ENCODE measurements around the gene MYOZ3.

The MYOZ3 gene, protein sequence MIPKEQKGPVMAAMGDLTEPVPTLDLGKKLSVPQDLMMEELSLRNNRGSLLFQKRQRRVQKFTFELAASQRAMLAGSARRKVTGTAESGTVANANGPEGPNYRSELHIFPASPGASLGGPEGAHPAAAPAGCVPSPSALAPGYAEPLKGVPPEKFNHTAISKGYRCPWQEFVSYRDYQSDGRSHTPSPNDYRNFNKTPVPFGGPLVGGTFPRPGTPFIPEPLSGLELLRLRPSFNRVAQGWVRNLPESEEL

DNA sequence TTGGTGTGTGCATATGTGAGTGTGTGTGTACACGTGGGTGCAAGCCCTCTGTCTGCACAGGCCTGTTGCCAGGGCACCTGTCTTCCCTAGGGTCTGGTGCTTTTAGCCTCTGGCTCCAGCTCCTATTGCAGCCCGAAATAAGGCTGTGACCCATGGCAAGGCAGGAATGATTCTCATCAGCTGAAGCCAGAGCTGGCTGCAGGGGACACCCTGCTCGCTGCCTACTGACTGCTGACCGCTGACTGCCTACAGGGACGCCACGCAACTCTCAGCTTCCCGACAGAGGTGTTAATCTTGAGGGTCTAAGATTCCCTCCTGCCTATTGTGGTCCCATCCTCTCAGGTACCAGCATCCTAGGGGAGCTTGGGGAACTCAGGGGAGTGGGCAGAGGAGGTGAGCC is at the start of gene MYOZ3:
MYOZ3 (plus strand) TSS at position 166 of the 400 bp plus-strand sequence. CDS start 1,691 bp downstream, outside the sequence.
- DNase-seq (ENCODE audit: low read depth in 2 of 2): no peak

DNA sequence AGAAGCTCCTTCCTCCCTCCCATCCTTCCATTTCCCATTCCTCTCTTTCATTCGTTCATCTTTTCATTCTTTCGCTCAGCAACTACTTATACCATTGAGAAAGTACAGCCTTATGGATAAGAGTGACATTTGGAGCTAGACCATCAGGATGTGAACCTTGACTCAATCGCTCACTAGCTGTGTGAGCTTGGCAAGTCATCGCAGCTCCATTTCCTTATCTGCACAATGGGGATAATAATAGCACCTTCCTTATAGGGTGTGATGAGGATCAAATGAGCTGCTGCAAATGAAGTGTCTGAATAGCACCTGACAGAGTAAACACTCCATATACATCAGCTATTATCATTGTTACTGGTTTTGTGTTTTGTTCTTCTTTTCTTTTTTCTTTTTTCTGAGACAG is 48.6 kb upstream of the MYOZ3 start:
- DNase-seq (ENCODE audit: low read depth in 2 of 2): no peak

DNA sequence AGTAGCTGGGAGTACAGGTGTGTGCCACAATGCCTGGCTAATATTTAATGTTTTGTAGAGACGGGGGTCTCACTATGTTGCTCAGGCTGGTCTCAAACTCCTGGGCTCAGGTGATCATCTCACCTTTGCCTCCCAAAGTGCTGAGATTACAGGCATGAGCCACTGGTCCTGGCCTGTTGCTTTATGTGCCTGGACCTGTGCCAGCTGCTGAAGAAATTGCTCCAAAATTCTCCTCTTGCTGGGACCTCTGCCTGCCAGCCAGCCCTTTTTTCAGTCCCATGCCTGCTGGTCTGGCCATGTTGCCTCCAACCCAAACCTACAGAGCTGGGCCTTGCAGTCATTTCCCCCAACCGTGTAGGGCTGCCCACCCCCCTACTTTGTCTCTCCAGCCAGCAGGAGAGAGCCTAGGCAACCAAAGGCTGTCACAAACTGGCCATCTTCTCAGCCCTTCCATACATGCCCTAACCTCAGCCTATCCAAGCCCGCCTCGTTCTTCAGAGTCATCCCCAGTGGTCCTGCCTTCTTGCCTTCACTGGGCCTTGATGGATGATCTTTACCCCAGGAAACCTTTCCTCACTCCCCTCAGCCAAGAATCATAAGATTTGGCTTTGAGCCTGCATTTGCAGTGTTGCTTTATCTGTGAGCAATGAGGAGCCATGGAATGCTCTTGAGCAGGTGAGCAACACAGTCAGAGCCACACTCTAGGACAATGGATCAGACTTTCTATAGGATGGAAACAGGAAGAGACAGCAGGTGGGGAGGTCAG is 48.0 kb upstream of the MYOZ3 start:
- DNase-seq (ENCODE audit: low read depth in 2 of 2): no peak

DNA sequence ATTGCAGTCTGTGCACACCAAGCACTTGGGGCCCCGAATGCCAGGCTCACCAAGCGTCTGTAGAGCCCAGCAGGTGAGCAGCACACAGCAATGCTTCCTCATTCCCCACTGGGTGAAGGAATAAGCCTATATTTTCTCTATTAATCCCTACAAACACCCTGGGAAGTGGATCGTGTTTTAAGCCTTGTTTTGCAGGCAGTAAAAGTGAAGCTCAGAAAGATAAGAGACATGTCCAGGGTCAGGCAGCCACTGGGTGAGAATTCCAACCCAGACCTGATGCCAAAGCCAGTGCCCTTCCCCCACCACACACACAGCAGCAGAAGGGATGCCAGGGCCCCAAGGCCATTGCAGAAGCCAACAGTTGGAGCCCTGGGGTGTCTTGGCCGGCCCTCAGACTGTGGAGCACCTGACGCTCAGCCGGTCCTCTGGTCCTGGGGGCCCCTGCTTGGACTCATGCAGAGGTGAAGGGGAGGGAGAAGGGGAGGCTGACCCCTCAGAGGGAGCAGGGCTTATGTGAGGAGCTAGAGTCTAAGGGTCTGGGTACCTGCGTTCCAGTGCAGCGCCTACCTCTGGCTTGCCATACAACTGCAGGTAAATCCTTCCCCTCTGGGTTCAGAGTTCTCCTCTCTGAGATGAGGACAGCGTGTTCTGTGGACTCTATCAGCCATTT is 46.9 kb upstream of the MYOZ3 start:
- no peak for DNase-seq (ENCODE audit: low read depth in 2 of 2)

DNA sequence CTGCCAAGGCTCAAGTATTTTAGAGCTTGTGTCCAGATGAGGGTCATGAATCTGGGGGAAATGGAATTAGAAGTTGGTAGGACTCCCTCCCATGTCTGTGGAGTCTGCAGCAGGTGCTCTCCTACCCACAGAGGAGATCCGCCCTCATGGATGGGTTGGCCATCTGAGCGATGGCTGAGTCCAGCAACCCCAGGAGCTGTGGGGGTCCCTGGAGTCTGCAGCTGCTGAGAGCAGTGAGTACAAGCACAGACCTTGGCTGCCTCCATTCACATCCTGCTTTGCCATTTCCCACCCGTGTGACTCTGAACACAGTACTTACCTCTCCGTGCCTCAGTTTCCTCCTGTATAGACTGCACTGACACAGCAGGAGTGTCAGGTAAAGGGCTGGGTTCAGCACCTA is 46.4 kb upstream of the MYOZ3 start:
- no peak for DNase-seq (ENCODE audit: low read depth in 2 of 2)

DNA sequence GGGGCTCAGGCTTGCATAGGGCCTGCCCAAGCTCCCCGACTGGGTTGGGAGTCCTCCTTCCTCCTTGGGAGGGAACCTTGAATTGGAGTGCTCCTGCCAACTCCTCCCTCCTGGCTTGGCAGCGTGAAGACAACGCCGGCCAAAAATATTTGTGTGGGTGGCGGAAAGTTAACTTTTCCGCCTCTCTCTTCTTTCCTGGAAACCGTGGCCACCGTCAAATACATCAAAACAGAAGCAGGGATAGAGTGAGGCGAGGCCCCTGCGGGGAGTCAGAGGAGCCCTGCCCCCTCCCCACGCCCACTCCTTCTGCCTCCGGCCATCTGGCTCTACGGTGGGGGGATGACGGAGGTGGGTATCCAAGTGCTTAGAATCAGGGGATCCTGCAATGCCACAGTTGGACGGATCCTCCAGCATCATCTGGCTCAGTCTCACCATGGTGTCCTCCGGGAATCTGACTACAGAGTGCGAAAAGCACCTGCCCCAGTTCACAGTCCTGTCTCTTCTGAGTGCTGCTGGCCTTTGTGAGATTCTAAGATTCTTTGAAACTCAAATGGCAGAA is 45.8 kb upstream of the MYOZ3 start:
- DNase-seq (ENCODE audit: low read depth in 2 of 2): no peak

DNA sequence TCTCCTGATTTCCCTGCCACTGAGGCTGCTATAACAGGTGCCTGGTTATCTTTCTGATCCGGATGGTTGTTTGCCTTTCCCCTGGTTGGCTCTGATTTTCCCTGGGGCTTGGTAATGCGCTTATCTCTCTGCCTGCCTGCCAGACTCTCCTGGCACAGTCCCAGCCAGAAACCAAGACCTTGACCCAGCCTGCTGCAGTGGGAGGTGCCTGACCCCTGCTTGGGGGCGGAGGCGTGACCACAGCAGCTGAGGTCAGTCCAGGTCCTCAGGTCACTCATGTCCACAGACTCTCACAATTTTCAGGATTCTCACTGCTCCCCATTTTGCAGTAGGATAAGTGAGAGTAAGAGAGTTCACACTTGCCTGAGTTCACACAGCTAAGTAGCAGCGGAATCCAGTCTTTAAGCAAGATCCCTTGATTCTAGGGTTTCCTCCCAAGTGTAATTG is 45.0 kb upstream of the MYOZ3 start:
- DNase-seq (ENCODE audit: low read depth in 2 of 2): no peak

DNA sequence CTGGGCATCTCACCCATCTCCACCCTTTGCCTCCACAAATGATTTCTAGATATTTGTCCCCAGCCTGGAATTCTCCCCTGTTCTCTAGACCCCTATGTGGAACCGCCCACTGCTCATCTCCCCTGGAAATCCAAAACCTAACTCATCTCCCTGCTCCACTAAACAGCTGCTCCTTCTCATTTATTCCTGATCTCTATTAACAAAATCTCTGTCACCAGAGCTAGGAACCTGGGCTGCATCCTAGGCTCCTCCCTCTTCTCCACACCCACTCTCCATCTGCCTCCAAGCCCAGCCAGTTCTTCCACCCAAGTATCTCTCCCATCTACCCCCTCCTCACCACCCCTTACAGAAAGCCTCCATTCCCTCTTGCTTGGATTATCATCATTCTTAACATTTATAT is 44.5 kb upstream of the MYOZ3 start:
- no peak for DNase-seq (ENCODE audit: low read depth in 2 of 2)

DNA sequence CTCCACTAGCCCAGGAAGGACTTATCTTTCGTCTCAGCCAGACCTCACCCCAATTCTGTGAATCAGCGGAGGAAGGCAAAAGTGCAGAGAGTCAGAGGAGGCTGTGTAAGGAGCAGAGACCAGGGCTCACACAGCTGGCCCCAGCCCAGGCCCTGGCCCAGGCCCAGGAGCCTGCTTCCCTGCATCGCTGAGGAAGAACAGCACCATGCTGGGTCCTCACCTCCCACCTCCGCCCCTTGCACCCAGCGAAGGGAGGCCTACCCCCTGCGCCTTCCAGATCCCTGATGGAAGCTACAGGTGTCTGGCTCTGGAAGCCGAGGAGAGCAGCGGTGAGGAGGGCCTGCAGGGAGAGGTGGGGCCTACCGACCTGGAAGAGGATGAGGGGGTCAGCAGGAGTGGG is 42.9 kb upstream of the MYOZ3 start:
- no peak for DNase-seq (ENCODE audit: low read depth in 2 of 2)

DNA sequence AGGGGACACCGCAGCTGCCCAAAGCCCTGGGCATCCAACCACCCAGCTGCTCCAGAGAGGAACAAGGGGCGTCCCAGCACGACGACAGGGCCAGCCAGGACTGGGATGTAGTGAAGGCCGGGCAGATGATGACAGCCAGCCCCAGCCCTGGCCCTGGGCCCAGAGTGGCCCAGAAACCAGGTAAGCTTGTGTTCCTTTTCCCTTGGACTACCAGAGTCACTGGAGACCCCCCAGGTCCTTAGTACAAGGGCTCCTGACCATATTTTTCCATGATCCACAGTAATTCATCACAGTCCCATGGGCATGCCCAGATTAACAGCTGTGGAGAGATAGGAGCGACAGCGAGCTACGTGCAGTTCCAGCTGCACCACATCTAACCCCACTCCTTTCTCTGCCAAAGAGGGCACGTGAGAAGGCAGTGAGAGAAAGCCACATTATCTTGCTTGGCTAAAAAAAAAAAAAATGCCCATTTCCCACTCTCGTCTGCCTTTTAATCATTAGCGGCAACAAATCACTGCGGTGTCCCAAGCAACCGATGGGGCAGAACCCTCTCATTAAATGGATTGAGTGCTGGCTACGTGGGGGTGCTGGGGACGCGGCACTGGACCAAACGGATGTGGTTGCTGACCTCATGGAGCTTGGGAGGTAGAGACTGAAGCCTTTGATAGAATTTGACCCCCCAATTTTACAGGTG is 42.3 kb upstream of the MYOZ3 start:
- no peak for DNase-seq (ENCODE audit: low read depth in 2 of 2)

DNA sequence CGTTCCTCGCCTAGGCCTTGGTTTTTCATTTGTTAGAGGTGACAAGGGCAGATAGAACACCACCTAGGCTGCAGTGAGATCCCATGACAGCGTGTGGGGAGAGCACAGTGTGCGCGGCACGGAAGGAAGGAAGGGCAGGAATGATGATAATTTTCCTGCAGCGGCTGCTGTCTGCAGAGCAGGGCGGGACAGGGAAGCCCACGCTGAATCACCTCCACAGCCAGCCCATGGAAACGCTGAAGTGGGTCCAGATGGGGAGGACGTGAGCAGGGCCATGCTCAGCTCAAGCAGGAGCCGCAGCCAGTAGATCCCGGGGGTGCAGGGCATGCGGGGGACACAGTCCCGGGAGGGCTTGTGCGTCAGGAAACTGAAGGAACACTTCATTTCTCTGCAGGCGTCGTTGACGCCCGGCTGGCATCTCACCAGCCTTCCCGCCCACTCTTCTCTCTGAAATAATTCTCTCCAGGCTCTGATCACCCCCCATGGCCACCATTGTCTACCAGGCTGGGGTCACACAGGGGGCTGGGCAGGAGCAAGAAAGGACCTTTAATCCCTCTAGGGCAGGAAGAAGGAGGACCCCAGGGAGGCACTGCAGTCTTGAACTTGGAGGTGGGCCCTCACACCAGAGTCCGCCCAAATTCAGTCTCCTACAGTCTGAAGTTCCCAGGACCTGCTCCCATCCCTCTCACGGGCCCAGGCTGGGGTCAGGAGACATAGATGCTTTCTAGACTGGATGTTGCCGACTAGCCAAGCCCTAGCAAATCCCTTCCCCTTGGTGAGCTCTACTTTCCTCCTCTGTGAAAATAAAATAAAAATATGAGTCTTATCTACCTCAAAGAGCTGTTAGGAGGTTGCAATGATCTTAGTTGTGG is 41.5 kb upstream of the MYOZ3 start:
- no peak for DNase-seq (ENCODE audit: low read depth in 2 of 2)

DNA sequence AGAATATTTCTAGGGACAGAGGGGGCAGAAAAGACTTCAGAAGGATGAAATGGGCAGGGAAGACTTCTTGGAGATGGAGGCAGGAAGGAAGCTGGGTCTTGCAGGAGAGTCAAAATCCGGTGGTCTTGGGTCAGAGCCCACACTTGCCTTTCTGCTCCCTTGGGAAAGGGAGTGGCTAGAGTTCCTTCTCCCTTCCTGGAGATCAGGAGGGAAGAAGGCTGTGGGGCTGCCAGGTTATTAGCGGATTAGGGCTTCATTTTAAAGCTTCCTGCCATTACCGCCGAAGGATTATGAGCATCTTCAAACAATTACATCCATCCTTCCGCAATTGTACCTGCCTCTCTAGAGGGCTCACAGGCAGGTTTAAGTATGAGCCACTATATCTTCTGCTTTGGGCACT is 39.8 kb upstream of the MYOZ3 start:
- DNase-seq (ENCODE audit: low read depth in 2 of 2): no peak

DNA sequence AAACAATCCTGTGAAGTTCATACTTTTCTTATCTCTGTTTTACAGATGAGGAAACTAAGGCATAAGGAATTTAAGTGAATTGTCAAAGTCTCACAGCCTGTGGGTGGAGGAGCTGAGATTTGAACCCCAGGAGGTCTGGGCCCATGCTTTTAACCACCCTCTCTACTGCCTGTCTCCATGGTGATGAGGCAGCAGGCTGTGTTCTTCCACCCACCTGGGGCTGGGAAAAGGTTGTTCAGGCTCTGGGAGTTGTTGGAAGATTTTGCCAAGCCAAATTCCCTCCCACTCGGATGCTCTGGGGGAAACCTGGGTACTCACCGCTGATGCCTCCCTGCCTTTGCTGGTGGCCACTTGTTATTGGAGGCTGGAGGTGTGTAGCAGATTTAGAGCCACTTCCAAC is 38.9 kb upstream of the MYOZ3 start:
- DNase-seq (ENCODE audit: low read depth in 2 of 2): no peak

DNA sequence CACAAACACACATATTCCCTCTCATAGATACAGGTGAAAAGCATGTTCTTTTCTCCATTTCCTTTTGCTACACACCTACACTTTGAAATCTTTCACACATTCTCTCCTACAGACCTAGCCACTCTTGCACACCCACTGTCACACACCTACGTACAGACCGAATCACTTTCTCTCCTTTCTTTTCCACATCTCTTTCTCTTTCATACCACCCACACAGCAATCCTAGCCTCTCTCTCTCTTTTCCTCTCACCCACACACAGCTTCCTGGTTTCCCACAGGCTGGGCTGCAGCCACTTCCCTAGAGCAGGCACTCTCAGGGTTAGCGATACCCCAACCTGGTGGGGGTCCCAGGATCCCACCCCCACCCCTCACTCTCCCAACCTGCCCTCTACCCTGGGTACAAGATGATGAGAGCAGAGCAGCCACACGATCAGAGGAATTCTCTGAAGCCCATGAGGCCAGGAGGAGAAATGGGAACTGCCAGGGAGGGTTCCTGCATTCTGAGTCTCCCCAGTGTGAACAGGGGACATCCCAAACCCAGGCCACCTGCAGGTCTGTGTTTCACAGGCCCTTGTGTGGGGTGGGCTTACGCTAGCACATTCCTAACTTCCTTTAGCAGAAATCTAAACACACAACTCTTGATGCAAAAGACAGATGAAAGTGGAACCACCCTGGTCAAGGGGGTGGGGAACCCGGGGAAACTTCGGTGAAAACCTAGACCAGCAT is 37.7 kb upstream of the MYOZ3 start:
- no peak for DNase-seq (ENCODE audit: low read depth in 2 of 2)

DNA sequence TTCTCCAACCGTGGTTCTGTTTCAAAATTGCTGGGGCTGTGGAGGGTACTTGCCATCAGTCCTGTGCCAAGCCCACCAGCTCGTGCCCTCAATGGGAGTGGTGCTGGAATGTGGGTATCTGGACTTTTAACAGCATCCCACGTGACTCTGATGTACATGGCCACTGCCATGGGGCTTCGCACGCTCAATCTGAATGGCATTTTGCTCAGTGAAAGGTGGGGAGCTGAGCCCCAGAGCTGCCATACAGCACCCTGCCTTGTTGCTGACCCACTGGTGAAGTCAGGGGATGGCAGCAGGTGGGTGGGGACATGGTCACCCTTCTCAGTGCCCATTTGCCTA is 37.2 kb upstream of the MYOZ3 start:
- no peak for DNase-seq (ENCODE audit: low read depth in 2 of 2)

DNA sequence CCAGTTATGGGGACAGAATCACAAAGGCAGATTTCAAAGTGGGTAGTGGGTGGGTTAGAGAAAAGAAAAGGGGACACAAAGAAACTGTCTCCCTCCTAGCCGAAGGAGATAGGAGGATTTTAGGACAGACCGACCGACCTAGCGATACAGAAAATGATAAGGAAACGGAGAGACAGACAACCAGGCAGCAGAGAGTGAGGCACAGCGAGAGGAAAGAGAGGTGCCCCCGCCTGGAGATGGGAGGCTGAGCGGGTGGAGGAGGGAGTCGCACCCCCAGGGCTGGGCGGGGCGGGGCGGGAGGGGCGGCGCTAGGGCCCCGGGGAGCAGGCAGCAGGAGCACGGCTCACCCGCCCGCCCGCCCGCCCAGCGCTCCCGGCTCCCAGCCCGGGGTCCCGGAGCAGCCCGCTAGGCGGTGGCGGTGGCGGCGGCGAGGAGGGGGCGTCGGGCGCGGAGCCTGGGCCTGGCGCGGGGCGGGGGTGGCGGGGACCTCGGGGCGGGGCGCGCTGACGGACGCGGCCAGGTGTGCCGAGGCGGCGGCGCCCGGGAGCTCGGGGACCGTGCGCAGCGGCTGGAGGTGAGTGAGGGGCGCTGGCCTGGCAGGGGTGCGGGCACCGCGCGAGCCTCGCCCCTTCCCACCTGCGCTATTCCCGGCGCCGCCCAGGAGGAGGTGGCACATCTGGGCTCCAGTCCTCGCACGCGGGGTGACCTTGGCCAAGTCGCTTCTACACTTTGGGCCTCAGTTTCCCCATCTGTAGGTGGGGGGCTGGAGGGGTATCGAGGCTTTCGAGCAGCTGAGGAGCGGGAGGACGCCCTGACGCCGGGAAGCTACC is 36.5 kb upstream of the MYOZ3 start:
- DNase-seq (ENCODE audit: low read depth in 2 of 2): no peak

DNA sequence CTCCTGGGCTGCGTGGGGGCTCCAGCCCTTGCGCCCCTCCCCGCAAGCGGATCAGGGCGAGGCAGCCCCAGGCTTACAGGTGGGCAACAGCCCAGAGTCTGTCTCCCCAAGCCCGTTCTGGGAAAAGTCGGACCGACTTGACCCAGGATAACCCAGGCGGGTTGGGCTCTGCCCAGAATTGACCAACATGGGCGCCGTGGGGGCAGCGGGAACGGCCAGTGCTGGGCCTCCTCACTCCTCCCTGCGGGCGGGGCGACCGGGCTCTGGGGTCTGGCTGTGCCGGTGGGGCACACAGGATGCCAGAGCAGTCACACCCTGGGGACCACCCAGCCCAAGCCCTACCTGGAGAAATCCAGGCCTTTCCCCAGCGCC is 35.9 kb upstream of the MYOZ3 start:
- DNase-seq (ENCODE audit: low read depth in 2 of 2): no peak

DNA sequence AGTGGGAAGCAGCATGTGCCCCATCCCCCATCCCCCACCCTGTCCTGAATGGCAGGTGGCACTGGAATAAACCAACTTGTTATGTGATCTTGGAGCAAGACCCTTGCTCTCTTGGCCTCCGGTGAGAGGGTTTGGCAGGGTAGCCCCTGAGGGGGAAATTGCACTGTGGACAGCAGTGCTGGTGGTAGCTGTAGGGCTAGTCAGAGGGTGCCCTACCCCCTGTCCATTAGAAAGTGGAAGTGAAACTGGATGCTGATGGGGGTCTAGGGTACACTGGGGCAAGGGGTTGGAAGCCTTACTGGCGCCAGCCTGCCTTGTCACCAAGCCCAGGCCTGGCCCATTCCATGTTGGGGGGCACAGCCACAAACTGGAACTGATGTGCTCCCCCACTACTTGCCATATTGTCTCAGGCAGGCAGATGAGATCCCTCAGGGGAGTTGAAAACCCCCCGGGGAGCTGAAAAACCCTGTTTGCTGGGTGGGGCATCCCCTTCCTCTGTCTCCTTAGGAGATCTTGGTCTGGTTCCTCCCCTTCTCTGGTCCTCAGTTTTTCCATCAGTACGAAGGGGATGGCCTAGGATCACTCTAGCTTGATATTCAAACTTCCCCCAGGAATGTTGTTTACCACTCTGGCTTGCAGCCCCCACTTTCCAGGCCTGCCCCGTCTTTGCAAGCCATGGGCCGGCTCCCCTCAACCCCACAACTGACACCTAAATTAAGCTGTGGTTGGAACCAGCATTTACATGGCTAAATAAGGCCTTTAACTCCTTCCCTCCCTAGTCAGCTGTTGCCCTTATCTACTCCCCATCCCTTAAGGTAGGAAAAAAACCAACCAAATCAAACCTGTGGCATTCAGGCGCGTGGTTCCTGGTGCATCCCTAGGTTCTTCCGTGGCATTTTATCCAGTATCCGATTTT is 35.0 kb upstream of the MYOZ3 start:
- DNase-seq (ENCODE audit: low read depth in 2 of 2): no peak

DNA sequence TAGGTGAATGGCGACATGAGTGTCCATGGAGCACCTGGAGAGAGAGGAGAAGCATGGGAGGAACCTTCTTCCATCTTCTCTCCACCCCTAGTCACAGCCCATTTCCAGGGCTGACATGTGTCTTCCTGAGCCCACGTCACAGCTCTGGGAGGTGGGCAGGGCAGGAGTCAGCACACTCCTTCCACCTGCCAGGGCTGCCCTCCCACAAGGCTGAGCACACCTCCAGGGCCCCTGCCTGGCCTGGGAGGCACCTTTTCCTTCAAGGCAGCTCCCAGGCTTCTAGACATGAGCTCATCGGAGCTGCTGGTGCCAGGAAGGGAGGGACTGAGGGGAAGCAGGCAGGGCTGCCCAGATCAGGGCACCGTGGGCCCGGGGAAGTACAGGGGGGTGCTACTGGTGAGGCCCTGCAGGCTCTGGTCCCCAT is 34.2 kb upstream of the MYOZ3 start:
- DNase-seq (ENCODE audit: low read depth in 2 of 2): no peak

Measured in activated CD4-positive, alpha-beta T cell treated with anti-CD3 and anti-CD28 coated beads for 24 hours (primary cell).